ENCODE data around the gene PGAP2. TPM values are rescaled to one million over a fixed set of nuclear protein-coding genes. Genes with fewer than 3 reads are reported as not detected.

The PGAP2 gene
- total and polyA plus RNA-seq, 10 of the 15 experiments (the other 5 are each of a cell fraction or from before 2014, with no cell fraction given) = 12.3 to 37.4 (median 31.9) TPM

- Histone ChIP-seq H3K79me2 (ENCODE audit: control insufficient read depth, insufficient read depth, low read length) (no peaks in the 10 kb centered on the region), H3K4me3 (no peak overlapping the region), H3K27me3 (replicated peaks in 1 of 2; ENCODE audit: control insufficient read depth in 2 of 2, insufficient read depth in 2 of 2, low read length in 1 of 2) (no peaks in the 10 kb centered on the region), H3K27ac (ENCODE audit: control insufficient read depth, insufficient read depth) (no peak overlapping the region), H3K36me3 (ENCODE audit: control insufficient read depth in 2 of 2, insufficient read depth in 2 of 2, low read length in 1 of 2) (no peaks in the 10 kb centered on the region; a peak in 1 of 4 replicates), H3K9ac (ENCODE audit: control insufficient read depth, insufficient read depth, low read length) (no peak overlapping the region), H3K4me1 (ENCODE audit: control insufficient read depth, insufficient read depth, low read length) (no peaks in the 10 kb centered on the region), H2AFZ (ENCODE audit: control insufficient read depth, low read depth, low read length) (no peak overlapping the region), H4K20me1 (ENCODE audit: control insufficient read depth, insufficient read depth) (no peaks in the 10 kb centered on the region), H3K9me3 (replicated peaks; ENCODE audit: control insufficient read depth, insufficient read depth, low read length) (no peaks in the 10 kb centered on the region), H3K4me2 (ENCODE audit: control insufficient read depth, insufficient read depth) (no peak overlapping the region)
- ChIA-PET RAD21 (ENCODE audit: unreplicated experiment) (interaction anchor here (1.2 to 4.4 kb wide), 3 partner anchors 25 to 262 kb away, joined by 3 to 25 read pairs (median 13); no protein-coding TSS in a partner anchor), SMC1A (ENCODE audit: uncharacterized antibody, unreplicated experiment) (interaction anchor here (0.7 to 4.1 kb wide), 8 partner anchors 10 to 306 kb away, joined by 3 to 33 read pairs (median 6); partner anchors contain the start of gene NUP98), CTCF (interaction anchor here (0.6 to 4.5 kb wide), 15 partner anchors 9 to 279 kb away, joined by 3 to 43 read pairs (median 3); partner anchors contain the start of gene RHOG), POLR2A (no interaction called here)
- intact Hi-C loops (cut with micrococcal nuclease; ENCODE audit: unreplicated experiment) (no loop called here), in situ Hi-C loops (cut with MboI) (no loop called here)
- TF ChIP-seq SREBF2 (IDR thresholded peaks at IDR 0.05; ENCODE audit: low read length) (no peak), HDAC2 (IDR thresholded peaks at IDR 0.05) (no peak), LARP7 (IDR thresholded peaks at IDR 0.05) (no peak), SIX5 (IDR thresholded peaks at IDR 0.05; ENCODE audit: low read depth, low read length, severe bottlenecking) (no peak), FOXK2 (IDR thresholded peaks at IDR 0.05) (no peak), TCF12 (IDR thresholded peaks at IDR 0.05; ENCODE audit: low read depth, low read length) (no peak), FOS (IDR thresholded peaks at IDR 0.05; ENCODE audit: borderline replicate concordance, extremely low read depth, insufficient read length) (no peak), ETV6 (conservative IDR thresholded peaks at IDR 0.05 in 1 of 2, IDR thresholded peaks at IDR 0.05 in 1 of 2; ENCODE audit: borderline replicate concordance in 1 of 2, low read depth in 1 of 2) (no peak), CREB1 (IDR thresholded peaks at IDR 0.05; ENCODE audit: low read depth) (no peak), SMAD5 (IDR thresholded peaks at IDR 0.05; ENCODE audit: low read depth) (no peak), CHD4 (IDR thresholded peaks at IDR 0.05) (no peak), NFYB (IDR thresholded peaks at IDR 0.05; ENCODE audit: insufficient read depth, low read depth, low read length) (no peak), RELA (IDR thresholded peaks at IDR 0.05; ENCODE audit: borderline replicate concordance, partially characterized antibody) (no peak), ASH2L (IDR thresholded peaks at IDR 0.05; ENCODE audit: borderline replicate concordance, low read depth) (no peak), YBX1 (IDR thresholded peaks at IDR 0.05) (no peak), TBL1XR1 (IDR thresholded peaks at IDR 0.05; ENCODE audit: low read depth, low read length) (no peak)
- ATAC-seq = no peak
- no TSS peak for BruUV-seq (replicated peaks)
- 48% methylated on average over 3 of the region's 3 CpGs for WGBS (ENCODE audit: insufficient coverage, insufficient replicate concordance, low lambda C conversion rate, missing lambda C conversion rate)
- no peak for DNase-seq (ENCODE audit: low read depth, low spot score)
- FAIRE-seq = no peak
These were observed 2.1 kb downstream of the PGAP2 start for GRCh38 chr11:3810446-3810845.

Data from GM12878 (cell line).